Activated naive CD4-positive, alpha-beta T cell (primary cell): ENCODE results near the gene GBE1.
"Not testable (repeated sequence)": the region's sequence is repeated elsewhere in the genome, so short reads cannot be mapped to it uniquely, and the experiment has no call there.

Experiments used
- DNase-seq, 4 experiments: peaks; one replicate each; lab custom pipeline; 2025; lab: John Stamatoyannopoulos, UW

The GBE1 gene

DNA sequence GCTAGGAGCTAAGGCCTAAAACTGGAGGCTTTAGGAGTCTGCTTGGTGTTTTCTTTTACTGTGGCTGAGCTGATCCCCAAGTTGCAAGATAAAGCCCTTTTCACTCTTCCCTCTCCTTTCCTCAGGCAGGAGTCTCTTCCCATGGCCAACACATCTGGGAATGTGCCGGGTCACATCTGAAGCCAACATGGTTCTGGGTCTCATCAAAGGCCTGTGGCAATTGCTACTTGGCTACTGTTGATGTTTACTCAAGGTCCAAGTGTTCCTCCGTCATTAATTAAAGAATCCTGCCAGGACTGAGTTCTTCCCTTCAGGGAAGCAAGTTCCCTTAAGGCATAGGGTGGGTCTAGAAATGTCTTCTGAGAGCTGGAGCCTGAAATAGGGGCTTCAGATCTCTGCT lies 230.2 kb downstream of the GBE1 start:
- DNase-seq: no peak

- DNase-seq: no peak
Measured at GRCh38 chr3:81530180-81530939, 231.1 kb downstream of the GBE1 start.

- no peak for DNase-seq
Measured at GRCh38 chr3:81521855-81522254, 239.6 kb downstream of the GBE1 start.

GRCh38 chr3:81518945-81519344 lies 242.5 kb downstream of the GBE1 start:
- DNase-seq: no peak

GRCh38 chr3:81516042-81516441 lies 245.4 kb downstream of the GBE1 start:
- no peak for DNase-seq

- DNase-seq: no peak
Measured at GRCh38 chr3:81513591-81513990, 247.9 kb downstream of the GBE1 start.

DNA sequence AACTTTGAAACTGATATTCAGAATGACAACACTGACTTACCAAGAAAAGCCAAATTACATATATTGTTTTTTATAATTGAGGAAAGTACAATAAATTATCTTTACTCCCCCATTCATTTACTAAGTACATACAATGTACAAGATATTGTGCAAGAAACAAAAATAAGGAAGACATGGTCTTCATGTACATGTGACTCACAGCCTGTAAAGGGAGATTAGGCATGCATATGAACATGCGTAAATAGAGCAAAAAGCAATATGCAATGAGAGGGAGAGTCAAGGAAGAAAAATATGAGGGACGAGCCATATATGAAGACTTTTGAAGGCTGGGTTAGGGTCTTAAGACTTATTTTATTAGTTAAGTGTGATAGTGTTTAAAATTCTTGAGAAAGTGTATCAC lies 258.4 kb downstream of the GBE1 start:
- no peak for DNase-seq

DNA sequence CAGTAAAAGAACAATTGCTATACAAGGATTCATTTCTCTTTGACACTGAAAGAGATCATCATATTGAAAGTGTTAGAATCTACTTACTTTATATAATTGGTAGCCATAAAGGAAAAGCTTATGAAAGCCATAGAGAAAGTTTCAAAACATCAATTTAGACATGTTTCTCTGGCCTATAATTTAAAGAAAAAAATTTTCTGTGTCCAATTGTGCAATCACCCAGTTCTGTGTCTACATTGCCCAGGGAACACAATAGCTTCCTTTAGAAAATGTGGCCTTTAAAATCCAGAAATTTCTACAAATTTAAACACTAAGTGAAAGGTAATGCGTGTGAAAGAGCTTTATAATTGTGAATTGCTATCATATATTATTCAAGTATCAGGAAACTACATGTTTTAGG lies 259.2 kb downstream of the GBE1 start:
- DNase-seq: no peak

- DNase-seq: no peak
Measured at GRCh38 chr3:81500039-81500438, 261.4 kb downstream of the GBE1 start.

- DNase-seq: no peak
Measured at GRCh38 chr3:81497572-81498251, 263.7 kb downstream of the GBE1 start.

DNA sequence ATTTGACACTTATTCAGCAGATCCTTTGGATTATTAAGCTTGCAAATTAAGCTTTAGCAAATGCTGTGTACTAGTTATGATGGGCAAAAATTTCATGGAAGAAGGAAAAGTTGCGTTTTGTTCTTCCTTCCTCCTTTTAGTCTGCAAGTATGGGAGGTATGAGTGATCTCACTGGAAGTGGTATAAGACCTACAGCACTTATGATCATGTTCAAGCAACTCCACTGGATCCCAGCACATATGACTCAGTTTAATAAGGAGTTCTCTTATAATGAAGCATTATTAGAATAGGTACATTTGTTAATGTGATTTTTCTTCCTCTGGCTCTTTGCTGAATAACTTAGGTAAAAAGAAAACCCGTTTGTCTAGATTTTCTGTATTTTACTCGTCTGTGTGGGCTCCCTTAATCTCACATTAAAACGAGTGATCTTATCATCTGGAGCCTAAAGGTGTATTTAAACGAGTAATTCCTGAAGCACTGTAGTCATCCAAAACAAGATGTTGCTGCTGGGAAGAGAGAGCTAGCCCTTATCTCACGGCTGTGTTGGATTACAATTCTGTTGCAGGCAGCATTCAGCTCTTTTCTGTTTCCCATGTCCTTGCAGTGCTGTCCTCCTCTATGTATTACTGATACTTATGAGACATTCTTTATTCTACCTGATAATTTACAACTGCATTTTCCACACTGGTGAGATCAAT lies 264.9 kb downstream of the GBE1 start:
- no peak for DNase-seq

GRCh38 chr3:81492471-81492870 lies 269.0 kb downstream of the GBE1 start:
- DNase-seq: not testable (repeated sequence)

- DNase-seq: no peak
Measured at GRCh38 chr3:81492040-81492439, 269.4 kb downstream of the GBE1 start.

DNA sequence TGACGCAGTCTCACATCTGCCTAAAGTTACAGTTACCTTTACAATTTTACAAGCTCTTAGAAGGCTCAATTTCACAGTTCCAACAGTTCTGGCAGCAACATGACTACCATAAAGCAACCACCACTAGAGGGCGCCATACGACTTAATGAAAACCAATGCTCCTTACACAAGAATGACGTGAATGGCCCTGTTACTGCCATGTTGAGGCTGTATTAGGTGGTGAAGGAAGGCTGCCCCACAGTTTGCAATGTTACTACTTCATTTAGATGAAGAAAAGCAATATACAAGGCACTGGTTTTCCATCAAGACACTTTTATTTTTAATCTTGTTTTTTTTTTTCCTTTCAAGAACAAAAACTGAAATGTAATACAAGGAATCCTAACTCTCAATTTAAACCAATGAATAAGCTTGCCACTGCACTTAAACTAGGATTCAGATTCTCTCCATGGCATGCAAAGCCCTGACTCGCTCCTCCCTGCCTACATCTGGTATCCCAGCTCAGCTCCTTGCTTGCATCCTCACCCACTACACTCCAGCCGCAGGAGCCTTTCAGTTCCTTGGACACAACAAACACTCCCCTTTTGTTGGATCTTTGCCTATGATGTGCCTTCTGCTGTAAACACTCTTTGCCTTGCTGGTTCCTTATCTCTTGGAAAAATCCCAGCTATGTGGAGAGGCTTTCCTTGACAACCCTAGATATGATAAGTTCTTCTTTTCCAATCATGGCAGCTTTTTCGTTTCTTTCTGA lies 270.7 kb downstream of the GBE1 start:
- peak; percentile 6 to 39 (median 21) for DNase-seq

GRCh38 chr3:81485444-81485865 lies 276.0 kb downstream of the GBE1 start:
- DNase-seq: no peak

- no peak for DNase-seq
Measured at GRCh38 chr3:81484520-81484919, 276.9 kb downstream of the GBE1 start.

DNA sequence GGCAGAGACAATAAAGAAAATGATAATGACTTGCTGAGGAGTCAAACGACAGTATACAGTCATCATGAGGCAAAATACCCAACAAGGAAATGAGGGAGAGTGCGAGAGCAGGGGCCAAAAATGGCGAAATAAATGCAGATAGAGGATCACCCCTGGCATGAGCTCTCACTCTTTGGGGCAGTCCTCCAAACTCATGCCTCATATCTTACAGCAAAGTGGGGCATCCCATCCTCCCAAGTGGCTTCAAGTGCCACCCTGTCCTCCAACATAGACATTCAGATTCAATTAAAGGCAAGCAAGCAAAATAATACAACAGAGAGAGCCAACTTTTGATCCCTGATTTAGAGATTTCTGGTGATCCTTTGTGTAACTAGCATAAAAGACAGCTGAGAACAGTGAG lies 278.4 kb downstream of the GBE1 start:
- no peak for DNase-seq

DNA sequence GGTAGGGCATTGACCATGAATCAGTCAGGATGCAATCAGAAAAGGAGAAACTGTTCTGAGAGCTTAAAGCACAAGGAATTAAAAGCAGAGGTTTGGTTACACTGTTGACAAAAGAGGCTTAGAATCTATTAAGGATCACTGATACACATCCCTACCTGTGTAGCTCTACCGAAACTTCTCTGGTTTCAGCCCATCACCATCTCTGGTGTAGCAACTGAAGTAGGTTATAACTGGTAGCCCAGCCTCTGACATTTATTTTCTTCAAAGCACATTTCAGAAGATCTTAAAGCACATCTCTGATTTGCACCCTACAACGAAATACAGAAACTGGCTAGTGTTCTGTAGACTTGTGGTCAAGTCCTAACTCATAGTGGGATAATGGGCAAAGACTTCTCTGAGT lies 283.7 kb downstream of the GBE1 start:
- DNase-seq: no peak

- DNase-seq: no peak
Measured at GRCh38 chr3:81476692-81477091, 284.8 kb downstream of the GBE1 start.

GRCh38 chr3:81472600-81473362 lies 288.7 kb downstream of the GBE1 start:
- DNase-seq: no peak

- DNase-seq: no peak
Measured at GRCh38 chr3:81470524-81471278, 290.7 kb downstream of the GBE1 start.
